ENCODE results near the gene PARD6G.

The PARD6G gene

DNA sequence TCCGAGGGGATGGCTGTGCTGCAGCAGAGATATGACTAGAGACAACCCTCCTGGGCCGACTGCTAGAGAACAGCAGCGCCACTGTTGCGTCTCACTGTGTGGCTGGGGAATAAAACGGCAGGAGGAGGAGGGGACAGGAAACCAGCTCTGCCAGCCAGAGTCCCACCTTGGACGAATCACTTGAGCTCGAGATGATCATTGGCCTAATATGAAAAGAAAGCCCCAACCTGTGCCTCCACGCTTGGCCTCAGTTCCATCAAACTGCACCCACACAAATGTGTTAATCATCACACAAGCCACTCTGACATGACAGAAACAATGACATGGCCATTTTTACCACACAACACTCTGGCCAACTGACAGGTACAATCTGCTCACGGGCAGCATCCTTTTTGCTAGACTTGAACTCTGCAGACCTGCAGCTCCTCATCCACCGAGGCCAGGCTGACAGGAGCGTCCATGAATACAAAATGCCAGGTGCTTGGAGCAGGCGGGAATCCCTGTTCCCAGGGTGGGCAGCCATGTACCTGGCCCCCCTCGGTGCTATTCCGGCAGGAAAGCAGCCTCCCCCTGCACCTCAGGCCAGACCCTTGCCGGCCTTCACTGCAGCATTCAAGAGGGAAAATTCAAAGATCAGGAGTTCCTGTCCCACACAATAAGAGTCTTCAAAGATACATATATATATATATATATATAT, 52.3 kb downstream of the PARD6G start:
- Histone ChIP-seq H3K36me3 (no peaks in the 10 kb centered on the region), H3K9me3 (no peaks in the 10 kb centered on the region), H3K4me1 (ENCODE audit: control insufficient read depth in 1 of 2, insufficient read depth in 1 of 2, low read depth in 1 of 2, low read length in 1 of 2) (no peaks in the 10 kb centered on the region), H3K27ac (no peak overlapping the region), H3K27me3 (peaks cover 18% of the 10 kb centered on the region), H3K4me3 (ENCODE audit: low read depth in 1 of 2, low read length in 1 of 2) (no peak overlapping the region)
- TF ChIP-seq, protein P1, sequence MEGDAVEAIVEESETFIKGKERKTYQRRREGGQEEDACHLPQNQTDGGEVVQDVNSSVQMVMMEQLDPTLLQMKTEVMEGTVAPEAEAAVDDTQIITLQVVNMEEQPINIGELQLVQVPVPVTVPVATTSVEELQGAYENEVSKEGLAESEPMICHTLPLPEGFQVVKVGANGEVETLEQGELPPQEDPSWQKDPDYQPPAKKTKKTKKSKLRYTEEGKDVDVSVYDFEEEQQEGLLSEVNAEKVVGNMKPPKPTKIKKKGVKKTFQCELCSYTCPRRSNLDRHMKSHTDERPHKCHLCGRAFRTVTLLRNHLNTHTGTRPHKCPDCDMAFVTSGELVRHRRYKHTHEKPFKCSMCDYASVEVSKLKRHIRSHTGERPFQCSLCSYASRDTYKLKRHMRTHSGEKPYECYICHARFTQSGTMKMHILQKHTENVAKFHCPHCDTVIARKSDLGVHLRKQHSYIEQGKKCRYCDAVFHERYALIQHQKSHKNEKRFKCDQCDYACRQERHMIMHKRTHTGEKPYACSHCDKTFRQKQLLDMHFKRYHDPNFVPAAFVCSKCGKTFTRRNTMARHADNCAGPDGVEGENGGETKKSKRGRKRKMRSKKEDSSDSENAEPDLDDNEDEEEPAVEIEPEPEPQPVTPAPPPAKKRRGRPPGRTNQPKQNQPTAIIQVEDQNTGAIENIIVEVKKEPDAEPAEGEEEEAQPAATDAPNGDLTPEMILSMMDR (IDR thresholded peaks at IDR 0.05), result no peak

DNA sequence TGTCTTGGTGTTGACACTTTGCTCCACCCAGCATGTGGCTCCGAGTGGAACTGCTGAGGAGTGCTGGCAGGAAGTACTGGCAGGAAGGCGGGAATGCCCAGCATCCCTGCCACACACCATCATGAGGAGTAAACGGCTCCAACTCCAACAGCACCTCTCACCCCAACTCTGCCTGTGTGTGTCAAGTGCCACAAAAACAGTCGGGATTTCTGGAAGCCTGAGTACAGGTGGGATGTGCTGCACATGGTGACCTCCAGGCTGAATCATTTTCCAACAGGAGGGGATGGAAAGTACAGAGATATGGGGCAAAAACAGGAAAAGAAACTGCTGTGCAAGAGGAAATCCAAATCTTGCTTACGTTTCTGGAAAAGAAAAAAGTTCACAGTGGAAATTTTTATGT, 53.6 kb downstream of the PARD6G start:
- Histone ChIP-seq H3K27ac (no peak overlapping the region), H3K36me3 (no peaks in the 10 kb centered on the region), H3K4me3 (ENCODE audit: low read depth in 1 of 2, low read length in 1 of 2) (no peak overlapping the region), H3K9me3 (no peaks in the 10 kb centered on the region), H3K27me3 (peaks cover 18% of the 10 kb centered on the region), H3K4me1 (ENCODE audit: control insufficient read depth in 1 of 2, insufficient read depth in 1 of 2, low read depth in 1 of 2, low read length in 1 of 2) (no peaks in the 10 kb centered on the region)
- TF ChIP-seq, protein P1 (IDR thresholded peaks at IDR 0.05), result no peak

DNA sequence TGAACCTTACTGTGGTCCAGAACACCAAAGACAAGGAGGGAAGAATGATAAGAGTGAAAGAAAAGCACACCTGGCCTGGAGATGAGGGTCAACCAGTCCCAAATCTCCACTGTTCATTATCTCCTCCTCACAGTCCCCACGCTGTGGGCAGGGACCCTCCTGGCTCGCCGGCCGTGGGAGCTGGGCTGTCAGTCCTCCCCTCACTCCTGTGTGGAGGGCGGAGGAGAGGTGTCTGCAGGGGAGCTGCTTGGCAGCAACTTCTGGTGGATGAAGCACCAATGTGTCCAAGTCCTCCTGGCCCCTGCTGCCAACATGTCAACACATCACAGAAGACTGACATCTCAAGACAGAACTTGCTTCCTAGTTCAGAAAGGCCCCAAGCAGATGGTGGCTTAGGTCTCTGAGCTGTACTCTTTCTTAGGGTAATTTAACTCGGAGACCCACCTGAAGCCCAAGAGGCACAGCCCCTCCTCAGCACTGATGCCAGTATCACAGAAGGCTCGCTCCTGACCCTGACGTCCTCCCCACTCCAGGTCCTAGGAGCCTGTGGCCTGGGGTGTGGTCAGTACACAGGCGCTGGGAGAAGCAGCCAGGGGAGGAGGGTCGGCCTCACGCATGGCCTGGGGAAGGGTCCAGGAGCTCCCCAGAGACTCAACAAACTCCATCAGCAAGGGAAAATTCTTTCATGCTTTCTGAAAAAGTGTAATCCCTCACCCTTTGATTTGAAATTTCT, 54.5 kb downstream of the PARD6G start:
- Histone ChIP-seq H3K27me3 (peaks cover 18% of the 10 kb centered on the region), H3K4me1 (ENCODE audit: control insufficient read depth in 1 of 2, insufficient read depth in 1 of 2, low read depth in 1 of 2, low read length in 1 of 2) (no peaks in the 10 kb centered on the region), H3K4me3 (ENCODE audit: low read depth in 1 of 2, low read length in 1 of 2) (no peak overlapping the region), H3K36me3 (no peaks in the 10 kb centered on the region), H3K9me3 (no peaks in the 10 kb centered on the region), H3K27ac (no peak overlapping the region)
- TF ChIP-seq, protein P1 (IDR thresholded peaks at IDR 0.05), result no peak

DNA sequence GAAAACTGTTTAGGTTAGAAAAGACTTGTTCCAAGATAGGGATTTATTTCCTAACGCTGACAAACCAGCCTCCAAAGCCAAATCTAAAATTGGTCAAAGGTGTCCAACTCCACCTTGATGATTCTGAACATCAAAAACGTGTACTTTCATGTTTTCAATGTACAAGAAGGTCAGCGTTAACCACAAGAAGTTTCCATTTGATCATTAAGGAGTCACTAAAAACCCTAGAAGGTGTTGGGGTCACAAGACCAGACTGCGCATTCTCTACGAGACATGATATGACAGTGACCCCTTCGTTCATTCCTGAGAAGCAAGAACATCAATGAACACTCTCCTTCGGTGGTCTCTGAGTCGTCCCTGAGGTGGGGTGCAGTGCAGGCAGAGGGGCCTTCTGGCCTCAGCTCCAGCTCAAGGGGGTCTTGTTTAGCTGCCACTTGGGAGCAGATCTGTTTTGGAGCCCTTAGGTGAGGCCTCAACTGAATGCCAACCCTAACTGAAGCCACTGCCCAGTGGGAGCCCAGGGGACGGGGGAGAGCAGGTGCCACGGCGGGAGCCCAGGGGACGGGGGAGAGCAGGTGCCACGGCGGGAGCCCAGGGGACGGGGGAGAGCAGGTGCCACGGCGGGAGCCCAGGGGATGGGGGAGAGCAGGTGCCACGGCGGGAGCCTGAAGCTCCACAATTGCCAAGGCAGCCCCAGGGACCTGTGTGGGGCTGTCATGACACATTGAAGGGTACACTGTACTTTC, 55.2 kb downstream of the PARD6G start:
- TF ChIP-seq, protein P1 (IDR thresholded peaks at IDR 0.05), result no peak
- no peak overlapping the region for H3K27ac ChIP-seq
- H3K9me3 ChIP-seq, result no peaks in the 10 kb centered on the region
- peaks cover 10% of the 10 kb centered on the region for H3K27me3 ChIP-seq
- no peaks in the 10 kb centered on the region for H3K4me1 ChIP-seq (ENCODE audit: control insufficient read depth in 1 of 2, insufficient read depth in 1 of 2, low read depth in 1 of 2, low read length in 1 of 2)
- H3K4me3 ChIP-seq (ENCODE audit: low read depth in 1 of 2, low read length in 1 of 2), result no peak overlapping the region
- H3K36me3 ChIP-seq, result no peaks in the 10 kb centered on the region

DNA sequence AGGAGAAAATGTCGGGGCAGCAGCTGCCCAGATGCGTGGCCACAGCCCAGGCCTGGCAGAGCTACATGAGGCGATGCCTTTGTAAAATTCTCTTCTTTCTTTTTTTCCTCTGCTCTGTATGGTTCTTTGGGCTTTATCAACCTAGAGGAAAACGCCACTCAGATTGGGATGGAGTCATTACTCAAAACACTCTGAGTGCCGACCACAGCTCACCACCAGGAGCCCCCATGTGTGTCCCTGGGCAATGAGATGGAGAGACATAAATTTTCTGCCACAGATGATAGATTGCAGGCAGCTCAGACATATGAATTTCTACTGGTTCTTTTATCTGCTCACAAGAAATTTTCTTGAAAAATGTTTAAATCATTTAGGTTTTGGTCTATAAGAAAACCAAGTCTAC, 56.0 kb downstream of the PARD6G start:
- TF ChIP-seq, protein P1 (IDR thresholded peaks at IDR 0.05), result no peak
- Histone ChIP-seq H3K9me3 (no peaks in the 10 kb centered on the region), H3K27ac (no peak overlapping the region), H3K4me1 (ENCODE audit: control insufficient read depth in 1 of 2, insufficient read depth in 1 of 2, low read depth in 1 of 2, low read length in 1 of 2) (no peaks in the 10 kb centered on the region), H3K27me3 (peaks cover 3% of the 10 kb centered on the region), H3K4me3 (ENCODE audit: low read depth in 1 of 2, low read length in 1 of 2) (no peak overlapping the region), H3K36me3 (no peaks in the 10 kb centered on the region)

Measured in neutrophil (primary cell).